Neural progenitor cell (in vitro differentiated cells): ENCODE measurements around the gene TBXAS1. TPM values are rescaled to one million over a fixed set of nuclear protein-coding genes. Genes with fewer than 3 reads are reported as not detected.
A peak's percentile ranks its signal among the peaks of the same experiment; 100 is the strongest.

Experiments used
- DNase-seq: peaks from one replicate; pipeline ENCODE4 v3.0.0-alpha.2; 2016; ENCODE audit warnings: low spot score
- H2AFZ ChIP-seq: fragments of 200-600 bp; sonication (generic); replicated peaks from 2 replicates; pipeline ENCODE4 v1.6.1; 2016; ENCODE audit warnings: antibody characterized with exemption
- H3F3A ChIP-seq: fragments of 200-600 bp; sonication (generic); 2 replicates; pipeline ENCODE4 v1.6.1; 2016; ENCODE audit warnings: antibody characterized with exemption, low read depth
- H3K27ac ChIP-seq: fragments of 200-600 bp; sonication (generic); 2 replicates; pipeline ENCODE4 v1.5.1; 2016; ENCODE audit warnings: mild to moderate bottlenecking
- H3K27me3 ChIP-seq: fragments of 200-600 bp; sonication (generic); 2 replicates; pipeline ENCODE4 v1.6.1; 2016; ENCODE audit warnings: mild to moderate bottlenecking, moderate library complexity
- H3K36me3 ChIP-seq: fragments of 200-600 bp; sonication (generic); 2 replicates; pipeline ENCODE4 v1.5.1; 2016
- H3K4me1 ChIP-seq: fragments of 200-600 bp; sonication (generic); 2 replicates; pipeline ENCODE4 v1.6.1; 2016; ENCODE audit warnings: mixed run types
- H3K4me2 ChIP-seq: fragments of 200-600 bp; sonication (generic); 2 replicates; pipeline ENCODE4 v1.6.1; 2016
- H3K4me3 ChIP-seq: fragments of 200-600 bp; sonication (generic); 2 replicates; pipeline ENCODE4 v1.5.1; 2016
- H3K79me2 ChIP-seq: fragments of 200-600 bp; sonication (generic); 2 replicates; pipeline ENCODE4 v1.6.1; 2016; ENCODE audit warnings: low read depth
- H3K9ac ChIP-seq: fragments of 200-600 bp; sonication (generic); 2 replicates; pipeline ENCODE4 v1.6.1; 2016
- H3K9me3 ChIP-seq: fragments of 200-600 bp; sonication (generic); 2 replicates; pipeline ENCODE4 v1.5.1; 2016; ENCODE audit warnings: low read depth
- H4K20me1 ChIP-seq: fragments of 200-600 bp; sonication (generic); 2 replicates; pipeline ENCODE4 v1.6.1; 2016; ENCODE audit warnings: low read depth
- H3K27ac Mint-ChIP-seq: 3 replicates; pipeline ENCODE4 v1.8.0; 2021; ENCODE audit warnings: mixed read lengths
- H3K27me3 Mint-ChIP-seq: 2 replicates; pipeline ENCODE4 v1.8.0; 2022; ENCODE audit warnings: low read depth, mild to moderate bottlenecking, inconsistent platforms, moderate library complexity, mixed read lengths; ENCODE audit not compliant: insufficient read depth
- H3K36me3 Mint-ChIP-seq: 3 replicates; pipeline ENCODE4 v1.8.0; 2021; ENCODE audit warnings: mixed read lengths
- H3K4me1 Mint-ChIP-seq: 3 replicates; pipeline ENCODE4 v1.8.0; 2021; ENCODE audit warnings: mixed read lengths
- H3K4me3 Mint-ChIP-seq: 3 replicates; pipeline ENCODE4 v1.8.0; 2021; ENCODE audit warnings: mild to moderate bottlenecking, moderate library complexity, mixed read lengths
- H3K9me3 Mint-ChIP-seq: 3 replicates; pipeline ENCODE4 v1.8.0; 2020; ENCODE audit warnings: mixed read lengths
- CTCF ChIP-seq: fragments of 200-600 bp; sonication (generic); IDR thresholded peaks from 2 replicates; pipeline ENCODE4 v1.5.1; 2017; ENCODE audit warnings: antibody characterized with exemption, mild to moderate bottlenecking
- EZH2 ChIP-seq: fragments of 200-600 bp; sonication (generic); IDR thresholded peaks from 2 replicates; pipeline ENCODE4 v1.6.1; 2017; ENCODE audit warnings: antibody characterized with exemption, mild to moderate bottlenecking, moderate library complexity
- EZH2phosphoT487 ChIP-seq: fragments of 200-600 bp; sonication (generic); IDR thresholded peaks from 2 replicates; pipeline ENCODE4 v1.6.1; 2017; ENCODE audit warnings: antibody characterized with exemption
- total RNA-seq: library from RNA; depleted of rRNA; stranded (reverse); fragments of >200 nt; gene quantifications from 2 replicates; pipeline ENCODE4 v1.2.3, GENCODE V29; 2015; ENCODE audit warnings: low replicate concordance

The TBXAS1 gene
- total RNA-seq, 1 donor from 2014 or later = not detected

DNA sequence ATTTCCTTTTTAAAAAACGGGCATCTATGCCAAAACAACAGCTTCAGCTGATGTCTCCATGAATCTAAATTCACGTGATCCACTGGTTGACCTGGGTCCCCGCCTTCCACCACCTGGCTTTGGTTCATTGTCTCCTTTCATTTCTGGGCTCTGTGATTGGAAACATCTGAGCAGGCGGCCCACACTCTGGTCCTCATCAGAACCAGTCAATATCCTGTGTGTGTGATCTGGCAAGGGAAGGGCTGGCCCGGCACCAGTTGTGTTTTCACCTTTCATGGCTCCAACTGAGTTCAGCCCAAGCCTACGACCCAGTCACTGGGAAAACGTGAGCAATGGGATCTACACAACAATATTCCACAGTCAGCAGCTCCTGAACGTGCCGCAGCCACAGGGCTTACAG, 187.5 kb downstream of the TBXAS1 start:
- Histone ChIP-seq H4K20me1 (no peaks in the 10 kb centered on the region), H3K4me2 (no peak overlapping the region), H3F3A (no peaks in the 10 kb centered on the region), H3K9ac (no peak overlapping the region), H3K79me2 (no peaks in the 10 kb centered on the region), H3K9me3 (no peaks in the 10 kb centered on the region), H3K36me3 (no peaks in the 10 kb centered on the region), H3K27ac (no peak overlapping the region), H3K4me1 (no peaks in the 10 kb centered on the region), H3K4me3 (no peak overlapping the region), H2AFZ (no peak overlapping the region), H3K27me3 (no peaks in the 10 kb centered on the region)
- peaks cover 12% of the 10 kb centered on the region for H3K27me3 Mint-ChIP-seq
- no peak for DNase-seq
- peaks cover 2% of the 10 kb centered on the region for H3K9me3 Mint-ChIP-seq
- H3K4me1 Mint-ChIP-seq = no peaks in the 10 kb centered on the region
- no peaks in the 10 kb centered on the region for H3K36me3 Mint-ChIP-seq
- TF ChIP-seq EZH2phosphoT487 (no peak), CTCF (no peak), EZH2 (no peak)
- no peak overlapping the region for H3K27ac Mint-ChIP-seq
- no peak overlapping the region for H3K4me3 Mint-ChIP-seq

DNA sequence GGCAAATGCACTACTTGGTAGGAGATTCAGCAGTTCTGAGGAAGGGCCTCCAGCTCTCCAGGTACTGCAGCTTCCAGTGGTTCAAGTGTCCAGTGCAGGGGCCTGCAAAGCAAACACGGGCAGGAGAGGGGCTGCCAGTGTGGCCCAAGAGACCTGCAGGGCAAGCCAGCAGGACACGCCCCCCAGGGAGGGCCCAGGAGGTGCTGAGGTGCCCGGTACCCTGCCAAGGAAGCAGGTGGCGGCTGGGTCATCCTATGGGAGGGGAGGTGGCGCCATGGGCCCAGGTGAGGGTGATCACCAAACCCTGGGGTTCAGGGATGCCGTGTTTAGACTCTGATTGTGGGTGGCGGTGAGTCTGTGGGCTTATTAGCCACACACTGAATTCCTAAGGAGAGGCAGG, 188.0 kb downstream of the TBXAS1 start:
- H3K27ac ChIP-seq = no peak overlapping the region
- no peak overlapping the region for H3K9ac ChIP-seq
- no peaks in the 10 kb centered on the region for H3K27me3 ChIP-seq
- H2AFZ ChIP-seq = no peak overlapping the region
- no peak for DNase-seq
- no peak overlapping the region for H3K4me3 Mint-ChIP-seq
- no peaks in the 10 kb centered on the region for H3K4me1 ChIP-seq
- no peaks in the 10 kb centered on the region for H3K79me2 ChIP-seq
- H3F3A ChIP-seq = no peaks in the 10 kb centered on the region
- no peak overlapping the region for H3K4me3 ChIP-seq
- no peaks in the 10 kb centered on the region for H3K36me3 Mint-ChIP-seq
- no peaks in the 10 kb centered on the region for H3K36me3 ChIP-seq
- H3K27ac Mint-ChIP-seq = peak overlapping the region; percentile 42
- H3K27me3 Mint-ChIP-seq = peaks cover 14% of the 10 kb centered on the region
- no peak overlapping the region for H3K4me2 ChIP-seq
- TF ChIP-seq EZH2phosphoT487 (no peak), EZH2 (no peak), CTCF (no peak)
- H4K20me1 ChIP-seq = no peaks in the 10 kb centered on the region
- no peaks in the 10 kb centered on the region for H3K4me1 Mint-ChIP-seq
- H3K9me3 ChIP-seq = no peaks in the 10 kb centered on the region
- H3K9me3 Mint-ChIP-seq = peaks cover 2% of the 10 kb centered on the region

- no peak overlapping the region for H3K9ac ChIP-seq
- H3K4me1 ChIP-seq = no peaks in the 10 kb centered on the region
- no peaks in the 10 kb centered on the region for H4K20me1 ChIP-seq
- H3K4me3 Mint-ChIP-seq = no peak overlapping the region
- no peak overlapping the region for H3K4me2 ChIP-seq
- no peaks in the 10 kb centered on the region for H3K36me3 ChIP-seq
- no peaks in the 10 kb centered on the region for H3K79me2 ChIP-seq
- peak overlapping the region; percentile 42 for H3K27ac Mint-ChIP-seq
- H3K4me1 Mint-ChIP-seq = no peaks in the 10 kb centered on the region
- no peak overlapping the region for H2AFZ ChIP-seq
- no peaks in the 10 kb centered on the region for H3K36me3 Mint-ChIP-seq
- no peak for DNase-seq
- no peak overlapping the region for H3K27ac ChIP-seq
- no peaks in the 10 kb centered on the region for H3K9me3 ChIP-seq
- no peaks in the 10 kb centered on the region for H3K27me3 ChIP-seq
- TF ChIP-seq CTCF (no peak), EZH2phosphoT487 (no peak), EZH2 (no peak)
- H3F3A ChIP-seq = no peaks in the 10 kb centered on the region
- no peak overlapping the region for H3K4me3 ChIP-seq
- peaks cover 2% of the 10 kb centered on the region for H3K9me3 Mint-ChIP-seq
- peaks cover 14% of the 10 kb centered on the region for H3K27me3 Mint-ChIP-seq
Measured at GRCh38 chr7:140017543-140017942, 188.5 kb downstream of the TBXAS1 start.
